BLaER1 (cell line): ENCODE results near the gene OPA1.
"Not testable (repeated sequence)": the region's sequence is repeated elsewhere in the genome, so short reads cannot be mapped to it uniquely, and the experiment has no call there.

Experiments used
- H3K27ac ChIP-seq: shearing (Covaris generic); formaldehyde crosslinking; 2 replicates; pipeline ENCODE4 v1.8.1; 2022
- H3K27me3 ChIP-seq: shearing (Covaris generic); formaldehyde crosslinking; 2 replicates; pipeline ENCODE4 v1.8.1; 2022
- H3K36me3 ChIP-seq: shearing (Covaris generic); formaldehyde crosslinking; 2 replicates; pipeline ENCODE4 v1.8.1; 2022
- H3K4me1 ChIP-seq: shearing (Covaris generic); formaldehyde crosslinking; 2 replicates; pipeline ENCODE4 v1.8.1; 2022
- H3K4me2 ChIP-seq: shearing (Covaris generic); formaldehyde crosslinking; 2 replicates; pipeline ENCODE4 v1.8.1; 2022
- H3K4me3 ChIP-seq: shearing (Covaris generic); formaldehyde crosslinking; 2 replicates; pipeline ENCODE4 v1.8.1; 2022
- H3K9ac ChIP-seq: shearing (Covaris generic); formaldehyde crosslinking; 2 replicates; pipeline ENCODE4 v1.8.1; 2022
- H3K9me3 ChIP-seq: shearing (Covaris generic); formaldehyde crosslinking; 2 replicates; pipeline ENCODE4 v1.8.1; 2022
- H4K20me1 ChIP-seq: shearing (Covaris generic); formaldehyde crosslinking; 2 replicates; pipeline ENCODE4 v1.8.1; 2022
- Cebpa-rat ChIP-seq: shearing (Covaris generic); IDR thresholded peaks from 2 replicates; pipeline ENCODE4 v1.8.1; 2022

The OPA1 gene

GRCh38 chr3:193586526-193586925 lies 6.5 kb upstream of the OPA1 start:
- Histone ChIP-seq H3K27ac (no peak overlapping the region), H3K4me1 (no peaks in the 10 kb centered on the region), H3K36me3 (no peaks in the 10 kb centered on the region), H3K9me3 (no peaks in the 10 kb centered on the region), H3K27me3 (no peaks in the 10 kb centered on the region), H3K4me3 (no peak overlapping the region), H3K4me2 (no peak overlapping the region), H4K20me1 (no peaks in the 10 kb centered on the region), H3K9ac (no peak overlapping the region)
- TF ChIP-seq Cebpa-rat, result no peak

GRCh38 chr3:193589129-193589528 lies 3.9 kb upstream of the OPA1 start:
- no peak overlapping the region for H3K4me2 ChIP-seq
- no peaks in the 10 kb centered on the region for H3K9me3 ChIP-seq
- peaks cover 12% of the 10 kb centered on the region for H3K4me1 ChIP-seq
- H3K4me3 ChIP-seq, result no peak overlapping the region
- H3K27me3 ChIP-seq, result no peaks in the 10 kb centered on the region
- H4K20me1 ChIP-seq, result peaks cover 3% of the 10 kb centered on the region; the same call in 1 of the 2 replicates
- H3K9ac ChIP-seq, result no peak overlapping the region
- H3K36me3 ChIP-seq, result no peaks in the 10 kb centered on the region
- H3K27ac ChIP-seq, result no peak overlapping the region
- TF ChIP-seq Cebpa-rat, result no peak

- no peak overlapping the region for H3K4me2 ChIP-seq
- no peak overlapping the region for H3K27ac ChIP-seq
- H3K27me3 ChIP-seq, result no peaks in the 10 kb centered on the region
Observed at GRCh38 chr3:193589616-193590015, 3.4 kb upstream of the OPA1 start.

GRCh38 chr3:193590088-193590856 lies 2.7 kb upstream of the OPA1 start:
- H4K20me1 ChIP-seq, result peaks cover 15% of the 10 kb centered on the region
- TF ChIP-seq Cebpa-rat, result no peak
- no peaks in the 10 kb centered on the region for H3K9me3 ChIP-seq
- no peaks in the 10 kb centered on the region for H3K36me3 ChIP-seq
- no peak overlapping the region for H3K27ac ChIP-seq
- peaks cover 23% of the 10 kb centered on the region for H3K4me1 ChIP-seq
- no peak overlapping the region for H3K4me3 ChIP-seq
- no peak overlapping the region for H3K9ac ChIP-seq
- no peaks in the 10 kb centered on the region for H3K27me3 ChIP-seq
- no peak overlapping the region for H3K4me2 ChIP-seq

More at GRCh38 chr3:193589616-193590015, 3.4 kb upstream of the OPA1 start:
- H3K9me3 ChIP-seq, result no peaks in the 10 kb centered on the region
- no peak for TF ChIP-seq Cebpa-rat
- no peaks in the 10 kb centered on the region for H3K36me3 ChIP-seq
- no peak overlapping the region for H3K9ac ChIP-seq
- H3K4me3 ChIP-seq, result no peak overlapping the region
- H4K20me1 ChIP-seq, result peaks cover 8% of the 10 kb centered on the region; the same call in 1 of the 2 replicates
- H3K4me1 ChIP-seq, result peaks cover 17% of the 10 kb centered on the region

- H4K20me1 ChIP-seq, result peaks cover 49% of the 10 kb centered on the region
- H3K4me1 ChIP-seq, result peaks cover 23% of the 10 kb centered on the region
- peak overlapping the region; percentile 99 for H3K4me3 ChIP-seq
- peak overlapping the region; percentile 96 for H3K27ac ChIP-seq
- no peaks in the 10 kb centered on the region for H3K9me3 ChIP-seq
- H3K27me3 ChIP-seq, result no peaks in the 10 kb centered on the region
- H3K36me3 ChIP-seq, result peaks cover 24% of the 10 kb centered on the region
- H3K4me2 ChIP-seq, result peak overlapping the region; percentile 78
- peak overlapping the region; percentile 97 for H3K9ac ChIP-seq
- TF ChIP-seq Cebpa-rat, result no peak
Observed at GRCh38 chr3:193593668-193594030, 641 bp downstream of the OPA1 start.

- Histone ChIP-seq H3K36me3 (peaks cover 39% of the 10 kb centered on the region), H3K27me3 (no peaks in the 10 kb centered on the region), H3K4me2 (peak overlapping the region; percentile 78), H3K4me3 (no peak overlapping the region), H3K9me3 (no peaks in the 10 kb centered on the region), H4K20me1 (peaks cover 63% of the 10 kb centered on the region), H3K4me1 (peaks cover 23% of the 10 kb centered on the region), H3K27ac (no peak overlapping the region), H3K9ac (no peak overlapping the region)
- TF ChIP-seq Cebpa-rat, result no peak
Observed at GRCh38 chr3:193594946-193595689, 2.1 kb downstream of the OPA1 start.

- H3K36me3 ChIP-seq, result peaks cover 45% of the 10 kb centered on the region
- H3K27ac ChIP-seq, result no peak overlapping the region
- TF ChIP-seq Cebpa-rat, result no peak
- no peak overlapping the region for H3K9ac ChIP-seq
- H4K20me1 ChIP-seq, result peaks cover 72% of the 10 kb centered on the region
- H3K4me2 ChIP-seq, result no peak overlapping the region
- no peaks in the 10 kb centered on the region for H3K27me3 ChIP-seq
- H3K9me3 ChIP-seq, result no peaks in the 10 kb centered on the region
- peaks cover 23% of the 10 kb centered on the region for H3K4me1 ChIP-seq
- no peak overlapping the region for H3K4me3 ChIP-seq
Observed at GRCh38 chr3:193595939-193596487, 3.0 kb downstream of the OPA1 start.

GRCh38 chr3:193598202-193598601 lies 5.2 kb downstream of the OPA1 start:
- no peak overlapping the region for H3K9ac ChIP-seq
- no peak overlapping the region for H3K27ac ChIP-seq
- no peaks in the 10 kb centered on the region for H3K27me3 ChIP-seq
- no peaks in the 10 kb centered on the region for H3K9me3 ChIP-seq
- H3K4me1 ChIP-seq, result peaks cover 14% of the 10 kb centered on the region
- H3K4me2 ChIP-seq, result no peak overlapping the region
- H3K4me3 ChIP-seq, result no peak overlapping the region
- TF ChIP-seq Cebpa-rat, result no peak
- peaks cover 66% of the 10 kb centered on the region for H3K36me3 ChIP-seq
- peaks cover 94% of the 10 kb centered on the region for H4K20me1 ChIP-seq

GRCh38 chr3:193599393-193599792 lies 6.4 kb downstream of the OPA1 start:
- Histone ChIP-seq H3K4me3 (no peak overlapping the region), H3K27ac (no peak overlapping the region), H4K20me1 (peaks cover 100% of the 10 kb centered on the region), H3K9me3 (no peaks in the 10 kb centered on the region), H3K4me2 (no peak overlapping the region), H3K36me3 (peaks cover 78% of the 10 kb centered on the region), H3K9ac (no peak overlapping the region), H3K27me3 (no peaks in the 10 kb centered on the region), H3K4me1 (peaks cover 9% of the 10 kb centered on the region)
- TF ChIP-seq Cebpa-rat, result no peak

- no peaks in the 10 kb centered on the region for H3K27me3 ChIP-seq
- H3K9me3 ChIP-seq, result peaks cover 16% of the 10 kb centered on the region
- H3K4me1 ChIP-seq, result no peaks in the 10 kb centered on the region
- H3K4me2 ChIP-seq, result no peak overlapping the region
- peaks cover 46% of the 10 kb centered on the region for H3K36me3 ChIP-seq
- H4K20me1 ChIP-seq, result peaks cover 51% of the 10 kb centered on the region
- no peak overlapping the region for H3K27ac ChIP-seq
- H3K9ac ChIP-seq, result no peak overlapping the region
- no peak for TF ChIP-seq Cebpa-rat
- H3K4me3 ChIP-seq, result no peak overlapping the region
Observed at GRCh38 chr3:193605876-193606275, 12.9 kb downstream of the OPA1 start.

- not testable (repeated sequence) for H3K9ac ChIP-seq, H3K4me1 ChIP-seq, H3K4me2 ChIP-seq, H3K27me3 ChIP-seq, H3K27ac ChIP-seq, H3K4me3 ChIP-seq
- Histone ChIP-seq H3K9me3 (peaks cover 26% of the 10 kb centered on the region), H4K20me1 (peaks cover 41% of the 10 kb centered on the region), H3K36me3 (peaks cover 45% of the 10 kb centered on the region)
Observed at GRCh38 chr3:193606892-193607291, 13.9 kb downstream of the OPA1 start.

- H4K20me1 ChIP-seq, result peaks cover 33% of the 10 kb centered on the region
- not testable (repeated sequence) for H3K4me2 ChIP-seq, H3K27me3 ChIP-seq, H3K4me1 ChIP-seq, H3K9ac ChIP-seq, H3K4me3 ChIP-seq, H3K27ac ChIP-seq
- H3K9me3 ChIP-seq, result peaks cover 41% of the 10 kb centered on the region
- H3K36me3 ChIP-seq, result peaks cover 54% of the 10 kb centered on the region
Observed at GRCh38 chr3:193610516-193610915, 17.5 kb downstream of the OPA1 start.
